Measurements from ENCODE around the gene PRKCH.

DNA sequence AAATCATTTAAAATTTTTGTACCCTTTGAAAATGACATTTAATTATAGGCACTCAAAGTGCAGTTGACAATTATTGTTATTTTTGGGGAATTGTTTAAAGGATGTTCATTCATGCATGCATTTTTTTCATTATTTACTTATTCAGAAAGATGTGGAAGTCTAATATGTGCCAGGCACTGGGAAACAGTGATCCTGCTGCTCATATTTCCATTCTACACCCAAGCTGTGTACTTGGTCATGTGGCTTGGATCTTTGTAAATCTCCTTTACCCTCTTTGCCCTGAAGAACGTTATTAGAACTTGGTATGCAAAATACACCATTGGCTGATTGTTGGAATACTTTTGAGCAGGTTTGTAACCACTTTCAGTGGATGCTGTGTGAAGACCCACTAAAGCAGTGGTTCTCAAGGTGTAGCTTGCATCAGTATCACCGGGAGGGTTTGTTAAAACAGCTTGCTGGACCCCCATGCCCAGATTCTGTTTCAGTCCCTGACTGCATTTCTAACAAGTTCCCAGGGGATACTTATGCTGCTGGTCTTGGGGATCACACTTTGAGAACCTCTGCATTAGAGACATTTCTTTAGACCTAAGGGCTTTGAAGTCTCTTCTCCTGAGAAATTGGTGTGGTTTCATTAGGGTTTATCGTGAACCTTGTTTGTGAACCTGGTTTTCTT is 47.5 kb downstream of the PRKCH start:
- TF ChIP-seq, protein P1, sequence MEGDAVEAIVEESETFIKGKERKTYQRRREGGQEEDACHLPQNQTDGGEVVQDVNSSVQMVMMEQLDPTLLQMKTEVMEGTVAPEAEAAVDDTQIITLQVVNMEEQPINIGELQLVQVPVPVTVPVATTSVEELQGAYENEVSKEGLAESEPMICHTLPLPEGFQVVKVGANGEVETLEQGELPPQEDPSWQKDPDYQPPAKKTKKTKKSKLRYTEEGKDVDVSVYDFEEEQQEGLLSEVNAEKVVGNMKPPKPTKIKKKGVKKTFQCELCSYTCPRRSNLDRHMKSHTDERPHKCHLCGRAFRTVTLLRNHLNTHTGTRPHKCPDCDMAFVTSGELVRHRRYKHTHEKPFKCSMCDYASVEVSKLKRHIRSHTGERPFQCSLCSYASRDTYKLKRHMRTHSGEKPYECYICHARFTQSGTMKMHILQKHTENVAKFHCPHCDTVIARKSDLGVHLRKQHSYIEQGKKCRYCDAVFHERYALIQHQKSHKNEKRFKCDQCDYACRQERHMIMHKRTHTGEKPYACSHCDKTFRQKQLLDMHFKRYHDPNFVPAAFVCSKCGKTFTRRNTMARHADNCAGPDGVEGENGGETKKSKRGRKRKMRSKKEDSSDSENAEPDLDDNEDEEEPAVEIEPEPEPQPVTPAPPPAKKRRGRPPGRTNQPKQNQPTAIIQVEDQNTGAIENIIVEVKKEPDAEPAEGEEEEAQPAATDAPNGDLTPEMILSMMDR (IDR thresholded peaks at IDR 0.05; ENCODE audit: low read depth, low read length) = no peak
- TF ChIP-seq POLR2A (IDR thresholded peaks at IDR 0.05; ENCODE audit: extremely low read depth, insufficient read length) (no peak), MYC (IDR thresholded peaks at IDR 0.05; ENCODE audit: low read depth, low read length) (no peak)
- TF ChIP-seq, protein P2, sequence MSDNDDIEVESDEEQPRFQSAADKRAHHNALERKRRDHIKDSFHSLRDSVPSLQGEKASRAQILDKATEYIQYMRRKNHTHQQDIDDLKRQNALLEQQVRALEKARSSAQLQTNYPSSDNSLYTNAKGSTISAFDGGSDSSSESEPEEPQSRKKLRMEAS (IDR thresholded peaks at IDR 0.05; ENCODE audit: low read depth, low read length) = no peak

All from NB4 (cell line).